Gastrocnemius medialis (tissue), 4 donors: ENCODE data around the gene PGF. TPM values are rescaled to one million over a fixed set of nuclear protein-coding genes. Genes with fewer than 3 reads are reported as not detected.

Experiments
- ATAC-seq, 2 donors: fragments of 150-250 bp; one replicate each; pipeline ENCODE4 v1.9.1; 2016
- DNase-seq, 2 donors: peaks; one replicate each; pipeline ENCODE4 v3.0.0-alpha.2; 2019
- H3K27ac ChIP-seq, 4 donors: fragments of 200-600 bp; sonication (generic); 1 replicate in 1 of 4; 2 replicates in 3 of 4; pipeline ENCODE4 v1.5.1; 2016 to 2018; ENCODE audit warnings: mild to moderate bottlenecking in 2 of 4, moderate library complexity in 1 of 4
- H3K27me3 ChIP-seq, 3 donors: fragments of 200-600 bp; sonication (generic) in 2 of 3; 1 replicate in 1 of 3; 2 replicates in 2 of 3; pipeline versions ENCODE4 v1.5.1 to v1.6.0; 2016 to 2019; ENCODE audit warnings: mild to moderate bottlenecking in 1 of 3, moderate library complexity in 1 of 3
- H3K36me3 ChIP-seq, 2 donors: fragments of 200-600 bp; sonication (generic) in 1 of 2; one replicate each; pipeline ENCODE4 v1.5.1; 2017 to 2018
- H3K4me1 ChIP-seq, 2 donors: fragments of 200-600 bp; sonication (generic) in 1 of 2; one replicate each; pipeline ENCODE4 v1.5.1; 2016 to 2017; ENCODE audit warnings: mild to moderate bottlenecking in 2 of 2
- H3K4me3 ChIP-seq, 4 donors: fragments of 200-600 bp; sonication (generic) in 3 of 4; 1 replicate in 1 of 4; 2 replicates in 3 of 4; pipeline ENCODE4 v1.5.1; 2016 to 2019; ENCODE audit warnings: mild to moderate bottlenecking in 2 of 4
- H3K9me3 ChIP-seq, 3 donors: fragments of 200-600 bp; sonication (generic) in 2 of 3; 1 replicate in 1 of 3; 2 replicates in 2 of 3; pipeline ENCODE4 v1.5.1; 2016 to 2019
- CTCF ChIP-seq, 5 experiments: fragments of 450-650 bp in 3 of 5; fragments of 200-600 bp in 2 of 5; sonication (generic) in 2 of 5; IDR thresholded peaks in 4 of 5; conservative IDR thresholded peaks in 1 of 5; 1 replicate in 4 of 5; 2 replicates in 1 of 5; pipeline ENCODE4 v1.5.1; 2016 to 2019; ENCODE audit warnings: antibody characterized with exemption in 5 of 5, mild to moderate bottlenecking in 3 of 5, moderate library complexity in 3 of 5
- POLR2A ChIP-seq, 2 donors: fragments of 450-650 bp; IDR thresholded peaks; one replicate each; pipeline ENCODE4 v1.6.1; 2017; ENCODE audit warnings: antibody characterized with exemption in 2 of 2, mild to moderate bottlenecking in 2 of 2, moderate library complexity in 2 of 2
- in situ Hi-C, 4 donors: fragments of 200-750 bp; cut with MboI; loops; one replicate each; pipeline versions ENCODE4 v1.15.0 to v1.8.0; 2017; ENCODE audit warnings: low sequenced_read_pairs in 4 of 4
- intact Hi-C: fragments of 100-400 bp; cut with DNase I; formaldehyde crosslinking; loops from one replicate; pipeline ENCODE4 v1.15.1; 2023; ENCODE audit warnings: low total_unique reads
- total RNA-seq, 4 donors: library from RNA; depleted of rRNA; stranded (reverse); fragments of >200 nt; gene quantifications; one replicate each; pipeline versions ENCODE4 v1.1.0 to v1.2.3, GENCODE V29; 2016

The PGF gene
- total RNA-seq, 4 donors from 2014 or later: 2.2 to 7.8 (median 3.8) TPM

- Histone ChIP-seq H3K36me3 (no peaks in the 10 kb centered on the region), H3K27ac (peak overlapping the region; percentile 29 to 64 (median 52)), H3K4me1 (peaks cover 43 to 45% of the 10 kb centered on the region in 2 donors), H3K9me3 (no peaks in the 10 kb centered on the region), H3K27me3 (no peaks in the 10 kb centered on the region), H3K4me3 (no peak overlapping the region)
- TF ChIP-seq CTCF (IDR thresholded peaks at IDR 0.05 in 4 of 5, conservative IDR thresholded peaks at IDR 0.05 in 1 of 5) (peak; percentile 70 to 86 (median 82)), POLR2A (IDR thresholded peaks at IDR 0.05) (no peak)
- peak; percentile 69 to 77 for DNase-seq
- peak; percentile 67 to 70 for ATAC-seq
- in situ Hi-C loops (loop anchor here in 2 of 4 donors (10.0 kb wide), 1 partner anchor 171 kb away; no protein-coding TSS in a partner anchor), intact Hi-C loops (loop anchor here (2.0 to 5.0 kb wide), 3 partner anchors 33 to 175 kb away; no protein-coding TSS in a partner anchor)
Measured at GRCh38 chr14:74913986-74914573, 41.3 kb downstream of the PGF start.

- Histone ChIP-seq H3K4me1 (peaks cover 41 to 43% of the 10 kb centered on the region in 2 donors), H3K9me3 (no peaks in the 10 kb centered on the region), H3K36me3 (no peaks in the 10 kb centered on the region), H3K4me3 (no peak overlapping the region), H3K27me3 (no peaks in the 10 kb centered on the region), H3K27ac (no peak overlapping the region)
- DNase-seq (no peak), ATAC-seq (no peak)
- in situ Hi-C loops: loop anchor here in 2 of 4 donors (10.0 kb wide), 1 partner anchor 171 kb away; no protein-coding TSS in a partner anchor
- intact Hi-C loops: loop anchor here (5.0 kb wide), 2 partner anchors 34 to 99 kb away; no protein-coding TSS in a partner anchor
- no peak for TF ChIP-seq POLR2A (IDR thresholded peaks at IDR 0.05)
- no peak for TF ChIP-seq CTCF (IDR thresholded peaks at IDR 0.05 in 4 of 5, conservative IDR thresholded peaks at IDR 0.05 in 1 of 5)
Measured at GRCh38 chr14:74913393-74913910, 41.9 kb downstream of the PGF start.

GRCh38 chr14:74912801-74913200 is 42.6 kb downstream of the PGF start:
- H3K4me1 ChIP-seq: peaks cover 39 to 43% of the 10 kb centered on the region in 2 donors
- H3K27ac ChIP-seq: no peak overlapping the region
- no peaks in the 10 kb centered on the region for H3K27me3 ChIP-seq
- ATAC-seq (no peak), DNase-seq (no peak)
- in situ Hi-C loops: loop anchor here in 2 of 4 donors (10.0 kb wide), 1 partner anchor 172 kb away; no protein-coding TSS in a partner anchor
- no peaks in the 10 kb centered on the region for H3K9me3 ChIP-seq
- TF ChIP-seq CTCF (IDR thresholded peaks at IDR 0.05 in 4 of 5, conservative IDR thresholded peaks at IDR 0.05 in 1 of 5) (no peak), POLR2A (IDR thresholded peaks at IDR 0.05) (no peak)
- intact Hi-C loops: loop anchor here (5.0 kb wide), 2 partner anchors 34 to 100 kb away; no protein-coding TSS in a partner anchor
- H3K36me3 ChIP-seq: no peaks in the 10 kb centered on the region
- H3K4me3 ChIP-seq: no peak overlapping the region

- H3K36me3 ChIP-seq: no peaks in the 10 kb centered on the region
- no peaks in the 10 kb centered on the region for H3K27me3 ChIP-seq
- ATAC-seq (no peak), DNase-seq (no peak)
- intact Hi-C loops (loop anchor here (5.0 kb wide), 2 partner anchors 35 to 100 kb away; no protein-coding TSS in a partner anchor), in situ Hi-C loops (loop anchor here in 2 of 4 donors (10.0 kb wide), 1 partner anchor 173 kb away; no protein-coding TSS in a partner anchor)
- no peak overlapping the region for H3K4me3 ChIP-seq
- no peak overlapping the region for H3K27ac ChIP-seq
- TF ChIP-seq POLR2A (IDR thresholded peaks at IDR 0.05) (no peak), CTCF (IDR thresholded peaks at IDR 0.05 in 4 of 5, conservative IDR thresholded peaks at IDR 0.05 in 1 of 5) (no peak)
- peaks cover 39 to 42% of the 10 kb centered on the region in 2 donors for H3K4me1 ChIP-seq
- H3K9me3 ChIP-seq: no peaks in the 10 kb centered on the region
Measured at GRCh38 chr14:74912111-74912510, 43.3 kb downstream of the PGF start.
